Measurements from ENCODE around the gene TLL2.

TLL2 gene

DNA sequence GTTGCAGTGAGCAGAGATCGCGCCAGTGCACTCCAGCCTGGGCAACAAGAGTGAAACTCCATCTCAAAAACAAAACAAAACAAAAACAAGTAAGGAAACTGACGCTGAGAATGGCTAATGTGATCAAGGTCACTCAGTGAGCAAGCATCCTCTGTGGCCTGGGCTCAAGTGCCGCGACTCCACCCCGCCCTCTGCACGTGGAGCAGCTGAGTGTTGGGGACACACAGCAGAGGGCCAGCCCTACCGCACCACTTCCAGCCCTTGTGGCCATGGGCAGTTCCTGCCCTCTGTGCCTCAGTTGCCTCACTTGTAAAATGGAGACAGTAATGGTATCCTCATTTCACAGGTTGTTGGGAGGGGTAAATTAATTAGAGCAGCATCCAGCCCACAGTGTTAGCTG, 134.0 kb downstream of the TLL2 start:
- TF ChIP-seq POLR2A (IDR thresholded peaks at IDR 0.05; ENCODE audit: low read depth, low read length), result no peak
- no peak for TF ChIP-seq POLR2AphosphoS5 (IDR thresholded peaks at IDR 0.05; ENCODE audit: low read depth, low read length)
- TF ChIP-seq TAF1 (IDR thresholded peaks at IDR 0.05; ENCODE audit: borderline replicate concordance, low read depth, low read length), result no peak
- FAIRE-seq (no peak), DNase-seq (ENCODE audit: insufficient read length) (no peak)

DNA sequence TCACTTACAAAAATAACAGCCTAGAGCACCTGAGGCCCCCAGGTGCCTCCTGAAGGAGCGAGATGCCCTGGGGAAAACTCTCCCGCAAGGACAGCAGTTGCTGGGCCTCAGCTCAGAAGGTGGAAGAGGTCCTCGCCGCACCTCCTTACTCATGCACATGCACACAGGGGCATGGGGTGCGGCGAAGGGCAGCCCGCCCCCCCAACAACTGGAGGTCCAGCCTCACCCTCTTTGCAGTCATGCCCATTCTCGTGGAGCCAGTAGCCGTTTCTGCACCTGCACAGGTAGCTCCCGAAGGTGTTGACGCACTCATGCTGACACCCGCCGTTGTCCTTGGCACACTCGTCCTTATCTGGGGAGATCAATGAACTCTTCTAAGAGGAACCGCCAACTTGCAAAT, 135.0 kb downstream of the TLL2 start:
- FAIRE-seq, result no peak
- TF ChIP-seq POLR2AphosphoS5 (IDR thresholded peaks at IDR 0.05; ENCODE audit: low read depth, low read length) (no peak), TAF1 (IDR thresholded peaks at IDR 0.05; ENCODE audit: borderline replicate concordance, low read depth, low read length) (no peak), POLR2A (IDR thresholded peaks at IDR 0.05; ENCODE audit: low read depth, low read length) (no peak)
- no peak for DNase-seq (ENCODE audit: insufficient read length)

DNA sequence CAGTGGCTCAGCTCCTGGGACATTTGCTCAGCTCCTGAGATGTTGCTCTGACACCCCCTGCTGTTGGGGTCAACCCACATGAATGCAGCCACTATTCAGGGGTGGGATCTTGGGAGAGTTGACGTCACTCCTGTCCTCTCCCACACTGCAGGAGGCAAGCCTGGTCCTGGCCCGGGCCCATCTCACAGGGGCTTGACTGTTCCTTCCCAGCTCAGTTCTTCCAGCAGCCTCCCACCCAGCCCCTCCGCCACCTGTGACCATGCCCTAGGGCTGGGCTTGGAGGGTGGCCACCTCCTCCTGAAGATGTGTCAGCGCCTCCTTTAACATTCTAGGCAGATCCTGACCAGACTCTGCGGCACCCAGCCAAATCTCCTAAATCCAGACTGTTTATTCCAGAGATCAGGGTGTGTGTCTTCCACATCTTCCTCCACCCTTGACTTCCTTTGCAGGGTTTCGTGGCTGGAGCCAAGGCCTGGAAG, 135.9 kb downstream of the TLL2 start:
- DNase-seq (ENCODE audit: insufficient read length) (no peak), FAIRE-seq (no peak)
- TF ChIP-seq POLR2A (IDR thresholded peaks at IDR 0.05; ENCODE audit: low read depth, low read length), result no peak
- TF ChIP-seq POLR2AphosphoS5 (IDR thresholded peaks at IDR 0.05; ENCODE audit: low read depth, low read length), result no peak
- TF ChIP-seq TAF1 (IDR thresholded peaks at IDR 0.05; ENCODE audit: borderline replicate concordance, low read depth, low read length), result no peak

DNA sequence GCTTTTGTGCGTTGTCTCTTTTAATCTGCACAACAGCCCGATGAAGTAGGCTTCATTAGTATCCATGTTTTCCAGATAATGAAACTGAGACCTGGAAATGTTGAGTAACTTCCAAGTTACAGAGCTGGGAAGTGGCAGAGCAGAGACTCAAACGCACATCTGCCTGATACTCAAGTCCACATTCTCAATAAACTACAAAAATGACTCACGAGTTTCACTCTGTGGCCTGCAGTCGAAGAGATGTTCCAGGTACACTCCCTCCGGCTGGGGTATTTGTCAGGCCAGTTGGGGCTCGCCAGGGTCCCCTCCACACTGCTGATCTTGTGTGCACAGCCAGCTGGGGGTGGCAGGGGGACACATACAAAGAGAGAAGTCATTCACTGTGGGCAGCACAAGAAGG, 137.2 kb downstream of the TLL2 start:
- TF ChIP-seq POLR2AphosphoS5 (IDR thresholded peaks at IDR 0.05; ENCODE audit: low read depth, low read length), result no peak
- no peak for TF ChIP-seq POLR2A (IDR thresholded peaks at IDR 0.05; ENCODE audit: low read depth, low read length)
- no peak for TF ChIP-seq TAF1 (IDR thresholded peaks at IDR 0.05; ENCODE audit: borderline replicate concordance, low read depth, low read length)
- FAIRE-seq (peak; percentile 53), DNase-seq (ENCODE audit: insufficient read length) (peak; percentile 59)

DNA sequence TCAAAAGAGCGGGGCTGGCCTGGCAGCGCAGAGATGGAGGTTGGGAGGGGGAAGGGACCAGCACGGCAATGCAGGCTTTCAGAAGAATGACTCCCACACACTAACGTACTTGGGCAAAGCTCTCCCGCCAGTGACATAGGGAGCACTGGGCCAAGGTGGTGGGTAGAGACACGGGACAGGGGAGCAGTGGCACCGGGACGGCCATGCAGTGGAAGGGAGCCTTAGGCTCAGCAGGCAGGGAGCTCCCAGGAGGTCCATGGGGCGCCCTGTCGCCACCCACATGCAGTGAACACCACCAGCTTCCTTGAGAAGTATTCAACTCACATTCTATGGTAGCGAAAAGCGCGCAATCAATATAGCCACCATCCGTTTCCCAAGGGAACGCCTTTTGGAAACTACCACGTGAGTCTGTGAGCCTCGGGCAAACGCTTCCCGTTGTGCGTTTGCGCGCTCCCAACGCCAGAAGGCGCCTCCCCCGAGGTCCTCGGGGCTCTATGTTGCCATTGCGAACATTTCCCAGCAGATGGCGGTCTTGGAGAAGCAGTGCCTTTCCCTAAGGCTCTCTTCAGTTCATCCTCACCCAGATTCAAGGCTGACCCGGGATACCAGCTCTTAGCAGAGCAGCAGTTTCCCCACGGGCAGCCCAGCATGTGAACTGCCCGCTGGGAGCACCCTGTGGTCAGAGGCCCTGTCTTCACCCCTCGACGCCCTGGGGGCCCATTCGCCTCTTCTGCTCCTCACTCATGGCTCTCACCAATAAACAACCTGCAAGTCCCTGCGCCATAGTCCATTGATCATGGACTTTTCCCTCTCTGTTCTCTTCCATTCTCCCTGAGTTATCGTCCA, 138.5 kb downstream of the TLL2 start:
- TF ChIP-seq POLR2A (IDR thresholded peaks at IDR 0.05; ENCODE audit: low read depth, low read length), result no peak
- no peak for TF ChIP-seq POLR2AphosphoS5 (IDR thresholded peaks at IDR 0.05; ENCODE audit: low read depth, low read length)
- no peak for TF ChIP-seq TAF1 (IDR thresholded peaks at IDR 0.05; ENCODE audit: borderline replicate concordance, low read depth, low read length)
- DNase-seq (ENCODE audit: insufficient read length), result peak; percentile 84
- FAIRE-seq, result peak; percentile 99

DNA sequence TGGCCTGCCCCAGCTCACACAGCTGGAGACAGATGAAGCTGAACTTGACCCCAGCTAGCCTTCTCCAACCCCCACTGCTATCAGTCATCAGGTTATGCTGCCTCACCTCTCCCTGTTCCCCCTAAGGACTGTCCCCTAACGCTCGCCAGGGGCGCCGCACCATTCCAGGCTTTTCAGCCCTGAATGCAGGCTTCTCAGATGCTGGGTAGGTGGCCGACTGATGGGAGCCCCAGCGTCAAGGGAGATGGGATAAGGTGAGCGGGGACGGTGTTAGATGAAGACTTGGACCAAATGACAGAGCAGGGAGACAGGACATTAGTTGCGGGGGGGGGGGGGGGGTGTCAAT, 139.1 kb downstream of the TLL2 start:
- FAIRE-seq, result no peak
- no peak for TF ChIP-seq POLR2A (IDR thresholded peaks at IDR 0.05; ENCODE audit: low read depth, low read length)
- no peak for TF ChIP-seq TAF1 (IDR thresholded peaks at IDR 0.05; ENCODE audit: borderline replicate concordance, low read depth, low read length)
- no peak for TF ChIP-seq POLR2AphosphoS5 (IDR thresholded peaks at IDR 0.05; ENCODE audit: low read depth, low read length)
- no peak for DNase-seq (ENCODE audit: insufficient read length)

DNA sequence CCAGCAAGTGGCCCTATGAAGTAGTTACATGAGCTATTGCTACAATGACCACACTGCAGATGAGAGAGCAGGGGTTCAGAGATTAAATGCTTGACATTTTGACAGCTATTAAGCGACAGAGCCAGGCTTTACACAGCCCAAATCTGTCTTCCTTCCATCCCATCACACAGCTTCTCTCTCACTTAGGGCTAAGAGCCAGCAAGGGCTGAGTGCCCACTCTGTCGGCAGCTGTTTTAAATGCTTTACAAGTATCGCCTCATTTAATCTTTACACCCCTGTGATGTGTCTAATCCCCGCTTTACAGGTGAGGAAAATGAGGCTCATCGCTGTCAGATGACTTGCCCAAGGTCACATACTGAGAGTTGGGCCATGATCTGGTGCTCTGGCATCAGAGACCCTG, 139.7 kb downstream of the TLL2 start:
- TF ChIP-seq POLR2AphosphoS5 (IDR thresholded peaks at IDR 0.05; ENCODE audit: low read depth, low read length) (no peak), POLR2A (IDR thresholded peaks at IDR 0.05; ENCODE audit: low read depth, low read length) (no peak), TAF1 (IDR thresholded peaks at IDR 0.05; ENCODE audit: borderline replicate concordance, low read depth, low read length) (no peak)
- DNase-seq (ENCODE audit: insufficient read length) (no peak), FAIRE-seq (no peak)

DNA sequence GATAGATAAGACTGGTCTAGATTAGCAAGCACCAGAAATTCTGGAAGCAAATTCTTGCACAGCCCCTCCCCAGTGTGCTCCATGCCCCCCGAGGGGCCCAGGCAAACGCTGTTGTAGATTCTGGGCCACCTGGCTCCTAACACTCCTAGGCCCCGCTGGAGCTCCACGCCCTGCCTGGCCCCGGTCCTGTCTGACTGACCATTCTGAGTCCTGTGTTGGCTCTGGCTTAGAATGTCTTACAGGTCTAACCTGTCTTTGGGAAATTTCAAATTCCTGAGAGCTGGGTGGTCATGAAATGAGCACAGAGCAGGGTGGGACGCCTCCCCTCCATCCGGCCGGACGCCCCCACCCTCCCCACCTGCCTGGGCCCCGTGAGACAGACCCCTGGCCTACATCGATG, 142.4 kb downstream of the TLL2 start:
- DNase-seq (ENCODE audit: insufficient read length), result no peak
- no peak for FAIRE-seq
- TF ChIP-seq POLR2A (IDR thresholded peaks at IDR 0.05; ENCODE audit: low read depth, low read length) (no peak), POLR2AphosphoS5 (IDR thresholded peaks at IDR 0.05; ENCODE audit: low read depth, low read length) (no peak), TAF1 (IDR thresholded peaks at IDR 0.05; ENCODE audit: borderline replicate concordance, low read depth, low read length) (no peak)

DNA sequence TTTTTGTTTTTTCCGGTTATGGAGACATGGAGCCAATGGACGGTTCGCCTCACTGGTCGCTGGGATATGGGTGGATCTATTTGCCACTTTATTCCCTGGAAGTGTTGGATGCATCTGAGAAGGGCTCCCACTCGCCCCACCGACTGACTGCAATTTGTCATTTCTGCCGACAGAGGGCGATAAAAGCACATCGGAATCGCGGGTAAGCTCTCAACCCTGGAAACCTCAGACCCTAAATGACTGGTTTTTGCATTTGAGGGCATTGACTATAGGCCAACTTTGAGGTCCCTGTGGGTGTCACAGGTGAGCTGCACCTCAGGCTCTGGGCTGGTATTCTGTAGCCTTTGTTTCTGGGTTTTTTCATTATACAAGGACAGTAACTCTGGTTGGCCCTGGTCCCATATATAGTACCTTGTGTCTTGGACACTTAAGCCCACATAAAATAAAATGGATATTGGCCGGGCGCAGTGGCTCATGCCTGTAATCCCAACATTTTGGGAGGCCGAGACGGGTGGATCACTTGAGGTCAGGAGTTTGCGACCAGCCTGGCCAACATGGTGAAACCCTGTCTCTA, 143.1 kb downstream of the TLL2 start:
- DNase-seq (ENCODE audit: insufficient read length) (peak; percentile 52), FAIRE-seq (peak; percentile 85)

DNA sequence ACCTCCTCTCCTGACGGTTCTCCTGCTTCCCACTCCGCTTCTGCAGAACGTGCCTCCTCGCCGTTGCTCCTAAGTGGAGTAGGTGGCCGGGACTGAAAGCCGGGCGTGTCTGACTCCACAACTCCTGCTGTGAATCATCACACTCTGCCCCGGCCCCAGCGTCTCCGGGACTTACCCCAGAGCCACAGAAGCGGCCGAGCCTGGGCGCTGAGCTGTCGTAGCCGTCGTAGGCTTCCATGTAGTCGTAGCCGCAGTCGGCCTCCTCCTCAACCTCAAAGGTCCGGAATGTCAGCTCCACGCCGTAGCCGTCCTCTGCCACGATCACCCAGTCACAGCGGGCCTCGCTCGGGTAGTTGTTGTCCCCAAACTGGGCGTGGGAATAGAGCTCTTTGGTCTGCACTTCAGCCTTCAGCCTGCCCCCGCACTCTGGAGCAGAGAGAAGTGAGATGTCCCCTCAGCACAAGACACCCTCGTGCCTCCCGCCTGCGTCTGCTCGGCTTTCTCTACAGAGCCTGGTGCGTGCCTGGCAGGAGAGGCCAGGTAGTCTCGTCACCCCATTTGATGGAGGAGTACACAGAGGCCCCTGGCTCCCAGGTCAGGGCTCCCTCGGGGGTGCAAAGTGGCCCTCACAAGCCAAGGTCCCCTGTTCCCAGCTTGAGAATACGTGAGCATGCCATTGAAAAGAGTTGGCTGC, 143.7 kb downstream of the TLL2 start:
- TF ChIP-seq TAF1 (IDR thresholded peaks at IDR 0.05; ENCODE audit: borderline replicate concordance, low read depth, low read length), result no peak
- no peak for TF ChIP-seq POLR2AphosphoS5 (IDR thresholded peaks at IDR 0.05; ENCODE audit: low read depth, low read length)
- no peak for TF ChIP-seq POLR2A (IDR thresholded peaks at IDR 0.05; ENCODE audit: low read depth, low read length)
- FAIRE-seq (no peak), DNase-seq (ENCODE audit: insufficient read length) (no peak)

More for the DNA sequence above, 143.1 kb downstream of the TLL2 start:
- no peak for TF ChIP-seq POLR2A (IDR thresholded peaks at IDR 0.05; ENCODE audit: low read depth, low read length)
- no peak for TF ChIP-seq POLR2AphosphoS5 (IDR thresholded peaks at IDR 0.05; ENCODE audit: low read depth, low read length)
- no peak for TF ChIP-seq TAF1 (IDR thresholded peaks at IDR 0.05; ENCODE audit: borderline replicate concordance, low read depth, low read length)

DNA sequence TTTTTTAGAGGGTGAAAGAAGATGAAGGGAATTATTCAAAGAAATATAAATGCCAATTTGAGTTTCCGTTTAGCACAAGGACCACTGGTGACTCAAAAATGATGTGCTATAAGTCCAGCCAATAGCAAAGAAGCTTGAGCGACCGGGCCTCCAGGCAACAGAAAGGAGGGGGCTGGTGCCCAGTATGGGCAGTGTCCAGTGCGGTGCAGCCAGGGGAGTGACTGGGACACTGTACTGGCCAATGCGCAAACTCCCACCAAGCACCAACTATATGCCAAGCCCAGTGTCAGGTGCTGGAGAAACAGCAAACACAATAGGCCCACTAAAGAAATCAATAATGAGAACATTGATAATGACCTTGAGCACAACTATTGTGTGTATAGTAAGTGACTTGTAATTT, 144.8 kb downstream of the TLL2 start:
- no peak for FAIRE-seq
- DNase-seq (ENCODE audit: insufficient read length), result no peak
- TF ChIP-seq POLR2A (IDR thresholded peaks at IDR 0.05; ENCODE audit: low read depth, low read length) (no peak), TAF1 (IDR thresholded peaks at IDR 0.05; ENCODE audit: borderline replicate concordance, low read depth, low read length) (no peak), POLR2AphosphoS5 (IDR thresholded peaks at IDR 0.05; ENCODE audit: low read depth, low read length) (no peak)

All from GM12892 (cell line).